HG03521 (cell line): ENCODE measurements around the gene FAP.

Source experiments
- ATAC-seq: cut with Tn5 transposase; IDR thresholded peaks from one replicate; pipeline ENCODE4 v1.9.1; 2021; ENCODE audit warnings: mild to moderate bottlenecking, moderate library complexity; ENCODE audit not compliant: unreplicated experiment

Gene FAP

DNA sequence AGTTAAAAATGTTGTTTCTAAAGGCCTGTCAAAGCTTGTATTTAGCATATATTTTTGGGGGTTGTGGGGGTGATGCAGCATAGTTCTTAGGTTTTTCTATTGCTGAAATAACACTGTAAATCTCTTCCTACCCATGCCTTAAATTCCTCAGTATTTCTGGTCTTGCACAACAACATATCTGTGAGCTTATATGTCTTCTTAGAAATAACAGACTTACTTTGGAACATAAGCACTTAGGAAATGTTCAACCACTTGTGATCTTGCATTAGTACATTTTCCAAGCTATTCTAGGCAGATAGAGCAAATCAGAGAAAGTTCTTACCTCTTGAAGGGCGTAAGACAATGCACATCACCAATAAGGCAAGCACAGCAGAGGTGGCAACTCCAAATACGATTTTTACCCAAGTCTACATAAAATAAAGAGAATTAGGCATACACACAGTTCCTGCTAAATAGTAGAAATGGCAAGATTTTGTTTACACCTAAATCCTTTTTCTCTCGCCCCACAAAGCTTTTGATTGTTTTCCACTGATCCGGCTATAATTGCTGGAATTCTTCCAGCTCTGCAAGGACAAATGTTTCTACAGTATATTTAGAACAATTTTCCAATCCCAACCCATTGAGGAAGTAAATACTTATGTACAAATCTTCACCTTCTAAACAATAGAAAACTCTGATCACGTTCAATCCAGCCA lies 512 bp downstream of the FAP start:
- no peak for ATAC-seq

GRCh38 chr2:162241571-162241970 lies 1.7 kb downstream of the FAP start:
- ATAC-seq, result no peak

DNA sequence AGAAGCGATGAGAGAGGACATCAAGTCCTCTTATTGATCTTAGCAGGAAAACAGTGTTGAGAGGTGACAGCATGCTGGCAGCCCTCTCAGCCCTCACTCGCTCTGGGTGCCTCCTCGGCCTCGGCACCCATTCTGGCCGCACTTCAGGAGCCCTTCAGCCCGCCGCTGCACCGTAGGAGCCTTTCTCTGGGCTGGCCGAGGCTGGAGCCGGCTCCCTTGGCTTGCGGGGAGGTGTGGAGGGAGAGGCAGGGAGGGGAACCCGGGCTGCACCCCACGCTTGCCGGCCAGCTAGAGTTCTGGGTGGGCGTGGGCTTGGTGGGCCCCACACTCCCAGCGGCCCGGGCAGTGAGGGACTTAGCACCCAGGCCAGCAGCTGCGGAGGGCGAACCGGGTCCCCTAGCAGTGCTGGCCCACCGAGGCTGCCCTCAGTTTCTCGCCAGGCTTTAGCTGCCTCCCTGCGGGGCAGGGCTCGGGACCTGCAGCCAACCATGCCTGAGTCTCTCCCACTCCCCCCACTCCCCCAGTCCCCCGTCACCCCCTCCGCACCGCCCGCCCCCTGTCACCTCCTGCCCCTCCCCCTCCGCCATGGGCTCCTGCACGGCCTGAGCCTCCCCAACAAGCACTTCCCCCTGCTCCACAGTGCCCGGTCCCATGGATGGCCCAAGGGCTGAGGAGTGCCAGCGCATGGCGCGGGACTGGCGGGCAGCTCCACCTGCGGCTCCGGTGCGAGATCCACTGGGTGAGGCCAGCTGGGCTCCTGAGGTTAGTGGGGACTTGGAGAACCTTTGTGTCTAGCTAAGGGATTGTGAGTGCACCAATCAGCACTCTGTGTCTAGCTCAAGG lies 8.4 kb downstream of the FAP start:
- no peak for ATAC-seq

GRCh38 chr2:162233197-162233596 lies 10.0 kb downstream of the FAP start:
- ATAC-seq, result no peak

GRCh38 chr2:162232671-162233070 lies 10.6 kb downstream of the FAP start:
- no peak for ATAC-seq

GRCh38 chr2:162232027-162232426 lies 11.2 kb downstream of the FAP start:
- no peak for ATAC-seq

DNA sequence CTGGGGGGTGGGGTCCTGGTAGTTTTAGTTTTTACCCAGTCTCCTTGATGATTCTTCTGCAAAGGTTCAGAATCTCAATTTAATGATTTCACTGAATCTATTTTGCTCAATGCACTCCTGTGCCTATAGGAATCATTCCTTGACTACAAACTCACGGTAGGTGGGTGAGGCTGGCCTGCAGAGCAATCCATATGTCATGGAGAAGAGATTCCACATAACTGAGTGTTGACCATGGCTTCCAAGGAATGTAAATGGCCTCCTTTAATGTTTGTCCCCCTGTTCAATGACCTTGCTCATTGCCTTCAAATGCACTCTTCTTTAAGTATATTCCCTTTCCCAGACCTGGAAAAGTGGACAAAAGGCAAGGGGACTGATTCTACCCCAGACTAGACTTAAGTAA lies 12.5 kb downstream of the FAP start:
- ATAC-seq, result no peak

DNA sequence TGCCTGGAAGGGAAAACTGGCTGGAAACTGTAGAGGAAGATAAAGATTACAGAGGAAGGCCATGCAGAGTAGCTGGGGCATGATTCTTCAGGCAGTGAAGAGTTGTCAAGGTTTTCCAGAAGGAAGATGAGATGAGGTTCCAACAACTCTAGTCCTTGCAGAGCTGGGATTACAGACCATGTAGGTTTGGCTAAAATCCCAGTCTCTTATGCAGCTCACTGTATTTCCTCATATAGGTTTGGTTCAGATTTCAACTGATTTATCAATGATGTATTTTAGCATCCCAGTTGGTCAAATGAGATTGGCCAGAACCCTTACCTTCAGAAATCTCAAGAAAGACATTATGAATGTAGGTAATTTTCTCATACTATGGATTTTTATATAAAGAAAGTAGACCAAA lies 16.4 kb downstream of the FAP start:
- ATAC-seq, result no peak

DNA sequence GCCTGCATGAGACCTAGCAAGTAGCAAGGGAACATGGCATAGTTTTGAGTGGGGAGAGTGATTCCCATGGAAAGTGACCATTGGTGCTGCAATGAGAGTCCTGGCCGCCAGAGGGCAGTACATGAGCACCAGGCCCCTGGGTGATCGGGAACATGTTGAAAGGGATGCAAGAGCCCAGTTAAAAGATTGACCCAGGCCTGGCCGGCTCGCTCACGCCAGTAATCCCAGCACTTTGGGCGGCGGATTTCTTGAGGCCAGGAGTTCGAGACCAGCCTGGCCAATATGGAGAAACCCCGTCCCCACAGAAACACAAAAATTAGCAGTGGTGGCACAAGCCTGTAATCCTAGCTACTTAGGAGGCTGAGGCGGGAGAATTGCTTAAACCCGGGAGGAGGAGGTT lies 22.2 kb downstream of the FAP start:
- ATAC-seq, result peak; percentile 90

DNA sequence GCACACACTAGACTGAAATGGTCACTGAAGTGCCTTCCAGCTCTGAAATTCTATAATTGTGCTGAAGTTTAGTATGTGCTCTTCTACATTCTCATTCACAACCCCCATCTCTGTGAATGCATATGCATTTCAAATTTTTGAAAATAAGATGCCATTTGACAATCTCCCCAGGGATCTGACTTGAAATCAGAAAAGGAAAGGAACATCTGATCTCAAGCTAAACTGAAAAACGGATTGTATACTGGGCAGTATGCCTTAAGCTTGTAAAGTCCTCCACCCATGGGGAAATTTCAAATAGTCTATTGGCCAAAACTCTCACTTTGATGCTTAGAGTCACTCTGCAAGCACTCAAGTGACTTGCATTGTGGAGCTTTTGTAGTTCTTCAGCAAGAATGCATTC lies 22.9 kb downstream of the FAP start:
- no peak for ATAC-seq

DNA sequence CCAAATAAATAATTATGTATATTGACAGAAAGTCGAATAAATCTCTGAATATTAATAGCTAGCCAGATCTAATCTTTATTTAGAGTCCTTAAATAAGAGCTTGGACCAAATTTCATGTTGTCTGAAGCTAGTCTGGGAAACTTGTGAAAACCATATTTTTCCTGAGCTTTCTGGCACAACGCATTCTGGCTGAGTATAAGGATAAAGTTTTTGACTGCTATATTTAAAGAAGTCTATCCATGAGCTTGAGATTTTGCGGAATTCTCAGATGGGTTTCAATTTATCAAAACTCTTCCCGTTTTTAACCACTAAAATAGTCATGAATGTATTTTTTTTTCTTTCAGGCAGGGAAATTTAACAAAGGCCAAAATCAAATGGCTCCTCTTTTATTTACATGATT lies 23.8 kb downstream of the FAP start:
- ATAC-seq, result no peak

- no peak for ATAC-seq
Measured at GRCh38 chr2:162217598-162217997, 25.6 kb downstream of the FAP start.

DNA sequence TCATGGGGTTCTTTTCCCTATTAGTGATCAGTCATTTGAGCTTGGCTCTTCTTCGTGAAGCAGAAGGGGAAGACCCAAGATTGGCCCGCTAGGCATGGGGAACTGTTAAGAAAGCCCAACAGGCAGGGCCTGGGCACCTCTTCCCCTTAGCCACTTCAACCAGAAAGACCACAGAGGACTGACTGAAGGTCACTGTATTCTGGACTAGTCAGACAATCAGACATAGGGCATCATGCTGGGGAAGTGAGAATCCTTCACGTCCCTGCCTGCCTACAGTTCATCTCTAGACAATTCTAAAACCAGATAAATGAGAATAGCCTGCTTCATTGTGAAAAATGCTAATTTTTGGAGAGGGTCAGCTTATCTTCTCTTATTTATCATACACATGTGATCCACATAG lies 28.1 kb downstream of the FAP start:
- ATAC-seq, result no peak

DNA sequence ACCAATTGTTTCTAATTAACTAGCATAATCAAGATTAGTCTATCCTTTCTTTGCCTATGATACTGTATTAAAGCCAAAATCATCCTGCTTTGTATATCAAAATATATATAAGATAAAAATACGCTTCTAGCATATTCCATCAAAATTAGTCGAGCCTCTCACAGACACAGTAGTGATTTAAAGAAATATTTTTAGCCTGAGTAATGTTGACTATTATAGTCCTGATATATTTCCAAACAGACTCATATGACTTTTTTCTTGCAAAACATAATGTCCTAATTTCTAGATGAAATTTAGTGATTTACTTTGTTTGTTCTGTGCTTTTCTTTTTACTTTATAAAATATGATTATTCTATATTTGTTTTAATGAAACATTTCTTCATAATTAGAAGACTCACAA lies 30.9 kb downstream of the FAP start:
- ATAC-seq, result no peak

DNA sequence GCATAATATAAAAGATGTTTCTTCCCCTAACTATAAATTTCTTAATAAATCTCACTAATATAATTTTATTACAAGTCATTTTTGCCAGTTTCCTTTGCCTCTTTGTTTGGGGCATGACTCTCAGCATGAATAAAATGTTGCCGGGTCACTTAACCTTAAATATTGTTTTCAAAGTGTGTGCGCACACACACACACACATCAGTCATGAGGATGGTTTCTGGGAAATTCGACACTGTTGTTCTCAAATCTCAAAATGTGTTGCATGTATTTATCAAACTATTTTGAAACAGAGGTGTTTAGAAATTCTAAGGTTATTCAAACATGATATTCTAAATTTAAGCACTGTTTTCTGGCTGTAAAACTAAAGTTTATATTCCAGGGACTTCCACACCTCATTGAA lies 31.5 kb downstream of the FAP start:
- ATAC-seq, result no peak

DNA sequence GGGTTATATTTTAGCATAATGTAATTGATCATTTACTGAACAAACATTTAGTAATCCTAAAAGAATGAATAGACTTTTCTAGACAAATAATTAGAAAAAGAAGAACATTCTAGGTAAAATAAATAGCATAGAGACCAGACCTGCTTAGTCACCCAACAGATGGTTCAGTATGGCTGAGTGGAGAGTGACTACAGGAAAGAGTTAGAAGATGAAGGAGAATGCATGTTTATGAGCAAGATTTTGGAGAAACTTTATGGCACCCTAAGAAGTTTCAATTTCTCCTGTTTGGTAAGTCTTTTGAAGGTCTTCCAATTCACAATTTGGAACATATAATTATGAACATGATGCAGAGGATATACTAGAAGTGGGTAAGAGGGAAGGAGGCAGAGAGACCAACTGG lies 32.9 kb downstream of the FAP start:
- ATAC-seq, result no peak

DNA sequence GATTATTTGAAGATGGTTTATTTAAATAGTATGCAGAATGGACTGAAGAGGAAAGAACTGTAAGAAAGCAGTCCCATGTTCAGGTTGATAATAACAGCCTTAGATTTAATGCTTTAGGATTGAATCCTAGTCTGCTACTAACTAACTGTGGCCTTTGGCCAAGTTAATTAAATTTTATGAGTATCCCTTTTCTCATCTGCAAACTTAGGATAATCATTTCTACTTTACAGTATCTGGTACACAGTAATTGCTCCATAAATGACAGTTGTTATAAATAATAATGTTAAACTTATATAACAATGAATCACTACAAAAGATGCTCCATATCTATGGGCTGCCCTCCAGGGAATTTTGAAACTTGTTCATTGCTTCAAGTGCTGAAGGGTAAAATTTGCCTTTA lies 41.0 kb downstream of the FAP start:
- ATAC-seq, result no peak

DNA sequence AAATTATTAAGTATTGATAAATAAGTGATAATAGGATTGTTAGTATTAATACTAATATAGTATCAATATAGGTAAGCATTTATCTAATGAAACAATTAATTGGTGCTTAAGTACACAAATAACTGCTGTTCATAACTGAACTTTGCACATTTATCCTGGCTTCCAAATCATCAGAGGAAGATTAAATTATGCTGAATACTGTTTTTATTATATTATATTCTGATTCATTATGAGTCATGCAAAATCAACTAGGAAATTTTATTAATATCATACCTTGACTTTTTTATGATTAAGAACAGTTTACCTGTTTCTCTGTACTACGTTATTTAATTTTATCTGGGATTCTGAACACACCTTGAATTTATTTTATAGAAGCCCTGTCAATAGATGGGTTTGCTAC lies 42.6 kb downstream of the FAP start:
- ATAC-seq, result no peak

GRCh38 chr2:162199913-162200312 lies 43.3 kb downstream of the FAP start:
- no peak for ATAC-seq

GRCh38 chr2:162198239-162198638 lies 45.0 kb downstream of the FAP start:
- no peak for ATAC-seq

- no peak for ATAC-seq
Measured at GRCh38 chr2:162197069-162197825, 46.0 kb downstream of the FAP start.

GRCh38 chr2:162196638-162197037 lies 46.6 kb downstream of the FAP start:
- no peak for ATAC-seq
